Measurements from ENCODE around the gene HSPA4.
"Not testable (repeated sequence)": the region's sequence is repeated elsewhere in the genome, so short reads cannot be mapped to it uniquely, and the experiment has no call there.

The HSPA4 gene

GRCh38 chr5:133050521-133050920, 1.3 kb upstream of the HSPA4 start:
- no peak for DNase-seq (ENCODE audit: low read depth)

GRCh38 chr5:133051061-133051541, 712 bp upstream of the HSPA4 start:
- no peak for DNase-seq (ENCODE audit: low read depth)

DNA sequence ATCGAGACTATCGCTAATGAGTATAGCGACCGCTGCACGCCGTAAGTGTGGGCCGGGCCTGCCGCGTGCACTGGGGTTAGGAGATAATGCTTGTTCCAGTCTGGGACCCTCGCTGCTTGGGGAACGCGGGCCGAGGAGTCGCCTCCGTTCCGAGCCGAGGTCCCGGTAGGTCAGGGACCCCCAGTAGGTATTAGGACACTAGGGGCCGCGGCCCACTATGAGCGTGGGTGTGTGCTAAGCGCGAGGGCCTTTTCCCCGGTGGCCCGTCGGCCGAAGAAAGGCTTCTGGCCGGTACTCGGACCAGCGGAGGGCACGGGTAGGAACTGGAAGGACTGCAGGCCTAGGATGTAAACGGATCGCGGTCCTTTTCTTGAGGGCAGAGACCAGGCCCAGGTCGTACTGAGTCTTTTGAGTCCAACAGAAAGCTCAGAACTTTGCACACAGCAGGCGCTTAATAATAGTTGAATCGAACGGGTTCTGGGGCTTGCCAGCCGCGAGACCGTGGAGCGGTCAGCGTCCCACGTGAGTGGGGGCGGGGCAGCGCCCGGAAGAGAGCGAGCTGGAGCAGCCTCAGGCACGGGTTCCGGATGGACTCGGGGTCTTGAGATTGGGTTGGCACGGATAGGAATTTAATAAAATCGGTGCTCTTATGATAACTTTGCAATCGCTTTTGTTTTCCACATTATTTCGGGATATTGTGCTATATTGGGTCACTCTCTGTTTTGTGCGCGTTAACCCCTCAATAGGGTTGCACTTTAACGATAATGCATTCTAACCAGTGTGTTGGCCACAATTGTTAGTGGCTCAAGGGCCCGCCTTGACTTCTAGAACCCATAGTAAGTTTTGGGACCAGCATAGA, 733 bp downstream of the HSPA4 start:
- DNase-seq (ENCODE audit: low read depth) = peak; percentile 11

DNA sequence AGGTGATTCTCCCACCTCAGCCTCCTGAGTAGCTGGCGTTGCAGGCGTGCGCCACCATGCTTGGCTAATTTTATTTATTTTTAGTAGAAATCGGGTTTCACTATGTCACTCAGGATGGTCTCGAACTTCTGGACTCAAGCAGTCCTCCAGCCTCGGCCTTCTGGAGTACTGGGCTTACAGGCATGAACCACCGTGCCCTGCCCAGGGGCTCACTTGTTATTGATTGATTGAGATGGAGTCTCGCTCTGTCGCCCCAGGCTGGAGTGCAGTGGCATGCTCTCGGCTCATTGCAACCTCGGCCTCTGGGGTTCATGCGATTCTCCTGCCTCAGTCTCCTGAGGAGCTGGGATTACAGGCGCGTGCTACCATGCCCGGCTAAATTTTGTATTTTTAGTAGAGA, 1.6 kb downstream of the HSPA4 start:
- no peak for DNase-seq (ENCODE audit: low read depth)

- DNase-seq (ENCODE audit: low read depth) = no peak
Observed at GRCh38 chr5:133054697-133055471, 3.1 kb downstream of the HSPA4 start.

DNA sequence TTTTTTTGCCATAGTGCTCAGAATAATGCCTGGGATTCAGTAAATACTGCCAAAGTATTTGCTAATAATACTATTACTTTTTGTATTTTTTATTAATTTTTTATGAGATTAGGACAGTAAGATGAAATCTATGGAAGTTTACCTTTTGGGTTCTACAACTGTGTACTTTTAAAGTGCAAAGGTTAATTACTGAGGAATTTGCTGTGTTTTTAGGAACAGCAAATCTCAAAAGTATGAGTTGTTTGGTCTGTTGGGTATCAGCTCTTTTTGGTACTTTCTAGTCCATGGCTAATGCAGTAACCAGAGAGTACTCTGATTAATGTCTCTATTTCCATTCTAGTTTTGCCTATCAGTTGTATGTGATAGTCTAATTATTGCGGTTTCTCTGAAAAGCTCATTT, 5.1 kb downstream of the HSPA4 start:
- DNase-seq (ENCODE audit: low read depth) = no peak

DNA sequence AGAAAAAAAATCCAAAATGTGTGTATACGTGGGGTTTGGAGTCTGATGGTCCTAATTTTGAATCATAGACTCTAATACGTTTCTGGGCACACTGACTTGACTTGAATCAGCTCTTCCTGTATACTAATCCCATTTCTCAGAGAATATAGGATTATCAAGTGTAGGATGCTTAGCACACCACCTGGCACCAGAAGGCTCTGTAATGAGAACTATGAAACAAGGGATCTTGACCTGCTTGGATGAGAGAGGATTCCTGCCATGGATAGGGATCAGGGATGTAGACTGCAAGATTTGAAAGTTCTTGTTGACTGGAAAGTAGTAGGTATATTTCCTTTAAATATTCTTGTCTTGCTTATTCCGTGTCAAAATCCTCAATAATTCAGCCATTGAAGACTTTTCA, 7.8 kb downstream of the HSPA4 start:
- no peak for DNase-seq (ENCODE audit: low read depth)

DNA sequence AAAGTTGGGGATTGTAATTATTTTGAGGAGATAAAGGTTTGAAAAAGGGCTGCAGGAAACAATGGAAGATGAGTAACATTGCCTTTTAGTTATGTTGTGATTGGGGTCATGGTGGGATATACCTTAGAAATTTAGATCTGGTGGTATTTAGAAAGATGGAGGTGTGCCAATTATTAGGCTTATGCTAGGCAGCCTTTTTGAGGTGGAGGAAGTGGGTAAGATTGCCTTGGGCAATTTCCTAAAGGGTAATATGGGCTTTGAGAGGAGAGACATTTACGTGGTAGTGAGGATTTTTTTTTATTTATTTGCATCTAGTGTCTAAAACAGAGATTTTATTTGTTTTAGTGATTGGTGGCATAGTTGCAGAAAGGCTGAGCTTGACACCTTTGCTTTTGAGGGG, 10.5 kb downstream of the HSPA4 start:
- no peak for DNase-seq (ENCODE audit: low read depth)

- no peak for DNase-seq (ENCODE audit: low read depth)
Observed at GRCh38 chr5:133063965-133064364, 12.2 kb downstream of the HSPA4 start.

GRCh38 chr5:133065471-133065870, 13.7 kb downstream of the HSPA4 start:
- no peak for DNase-seq (ENCODE audit: low read depth)

DNA sequence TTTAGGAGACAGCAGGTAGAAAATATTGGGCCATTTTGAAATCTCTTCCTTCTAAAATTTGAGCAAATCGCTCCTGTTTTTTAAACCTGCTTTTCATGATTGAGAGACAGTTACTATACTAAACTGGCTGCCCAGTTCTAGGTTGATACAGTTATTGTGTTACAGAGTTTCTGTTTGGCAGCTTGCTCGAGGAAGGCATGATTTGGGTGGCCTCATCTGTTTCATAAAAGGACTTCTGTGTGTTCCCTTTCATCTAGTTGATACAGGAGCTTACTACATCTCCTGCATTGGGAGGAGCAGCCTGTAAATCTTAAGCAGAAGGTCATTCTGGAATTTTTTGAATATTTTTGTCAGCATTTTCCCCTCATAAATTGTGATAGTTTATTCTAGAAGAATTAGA, 14.2 kb downstream of the HSPA4 start:
- no peak for DNase-seq (ENCODE audit: low read depth)

- DNase-seq (ENCODE audit: low read depth) = no peak
Observed at GRCh38 chr5:133072021-133072420, 20.2 kb downstream of the HSPA4 start.

GRCh38 chr5:133075572-133076536, 24.0 kb downstream of the HSPA4 start:
- DNase-seq (ENCODE audit: low read depth) = no peak

DNA sequence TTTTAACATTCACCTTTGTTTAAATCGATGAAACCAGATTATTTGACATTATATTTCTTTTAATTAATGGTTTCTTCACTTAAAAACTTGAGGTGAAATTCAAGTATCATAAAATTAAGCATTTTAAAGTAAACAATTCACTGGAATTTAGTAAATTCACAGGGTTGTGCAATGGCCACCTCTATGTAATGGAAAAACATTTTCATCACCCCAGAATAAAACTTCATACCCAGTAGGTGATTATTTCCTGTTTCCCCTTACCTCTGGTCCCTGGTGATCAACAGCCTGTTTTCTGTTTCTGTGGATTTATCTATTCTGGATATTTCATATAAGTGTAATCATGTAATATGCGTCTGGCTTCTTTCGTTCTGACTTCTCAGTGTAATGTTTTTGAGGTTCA, 27.2 kb downstream of the HSPA4 start:
- DNase-seq (ENCODE audit: low read depth) = no peak

GRCh38 chr5:133081036-133081435, 29.2 kb downstream of the HSPA4 start:
- no peak for DNase-seq (ENCODE audit: low read depth)

DNA sequence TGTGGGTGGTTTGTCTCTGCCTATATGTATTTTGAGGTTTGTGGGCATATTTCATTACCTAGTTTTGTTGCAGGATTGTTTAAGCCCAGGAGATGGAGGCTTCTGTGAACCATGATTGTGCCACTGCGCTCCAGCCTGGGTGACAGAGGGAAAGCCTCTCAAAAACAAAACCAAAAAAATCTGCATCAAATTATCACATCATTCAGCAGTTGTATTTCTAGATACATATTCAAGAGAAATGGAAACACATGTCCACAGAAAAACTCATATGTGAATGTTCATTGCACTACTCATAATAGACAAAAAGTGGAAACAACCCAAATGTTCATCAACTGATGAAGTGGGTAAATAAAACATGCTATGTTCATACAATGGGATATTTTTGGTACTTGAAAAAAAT, 29.9 kb downstream of the HSPA4 start:
- DNase-seq (ENCODE audit: low read depth) = no peak

DNA sequence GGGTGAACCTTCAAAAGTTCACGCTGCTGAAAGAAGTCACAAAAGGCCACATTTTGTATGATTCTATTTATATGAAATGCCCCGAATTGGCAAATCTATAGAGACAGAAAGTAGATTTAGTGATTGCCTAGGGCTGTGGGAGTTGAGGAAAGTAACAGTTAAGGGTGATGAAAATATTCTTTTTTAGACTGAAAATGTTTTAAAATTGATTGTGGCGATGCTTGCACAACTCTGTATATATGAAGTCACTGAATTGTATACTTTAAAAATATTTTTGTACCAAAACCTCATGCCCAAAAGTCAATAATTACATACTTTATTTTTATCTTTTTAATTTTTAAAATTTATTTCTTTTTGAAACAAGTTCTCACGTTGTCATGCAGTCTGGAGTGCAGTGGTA, 30.3 kb downstream of the HSPA4 start:
- DNase-seq (ENCODE audit: low read depth) = no peak

GRCh38 chr5:133083901-133084300, 32.1 kb downstream of the HSPA4 start:
- no peak for DNase-seq (ENCODE audit: low read depth)

- DNase-seq (ENCODE audit: low read depth) = not testable (repeated sequence)
Observed at GRCh38 chr5:133085171-133085570, 33.4 kb downstream of the HSPA4 start.

DNA sequence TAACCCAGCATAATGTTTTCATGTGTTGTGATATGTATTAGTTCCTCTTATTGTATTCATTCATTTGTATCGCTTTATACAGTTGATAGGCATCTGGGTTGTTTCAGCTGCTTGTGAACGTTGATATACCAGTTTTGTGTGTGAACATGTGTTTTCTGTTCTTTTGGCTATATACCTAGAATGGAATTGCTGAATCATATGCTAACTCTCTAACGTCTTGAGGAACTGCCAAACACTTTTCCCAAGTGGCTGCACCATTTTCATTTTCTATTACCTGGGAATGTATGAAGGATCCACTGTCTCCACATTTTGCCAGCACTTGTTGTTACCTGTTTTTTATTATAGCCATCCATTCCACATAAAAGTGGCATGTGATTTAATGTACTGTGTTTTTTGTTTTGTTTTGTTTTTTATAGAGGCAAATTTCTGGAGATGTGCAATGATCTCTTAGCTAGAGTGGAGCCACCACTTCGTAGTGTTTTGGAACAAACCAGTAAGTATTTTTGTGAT, 34.6 kb downstream of the HSPA4 start:
- DNase-seq (ENCODE audit: low read depth) = no peak

- no peak for DNase-seq (ENCODE audit: low read depth)
Observed at GRCh38 chr5:133088064-133088463, 36.3 kb downstream of the HSPA4 start.

- no peak for DNase-seq (ENCODE audit: low read depth)
Observed at GRCh38 chr5:133091034-133091433, 39.2 kb downstream of the HSPA4 start.
